Ishikawa (cell line): Measurements from ENCODE around the gene CLPSL1.

Experiments
- EP300 ChIP-seq: IDR thresholded peaks from 2 replicates; pipeline ENCODE4 v1.6.1; 2012; ENCODE audit warnings: borderline replicate concordance
- MAX ChIP-seq: IDR thresholded peaks from 2 replicates; pipeline ENCODE4 v1.6.1; 2012
- RAD21 ChIP-seq: IDR thresholded peaks from 2 replicates; pipeline ENCODE4 v1.6.1; 2012; ENCODE audit warnings: low read depth
- REST ChIP-seq: IDR thresholded peaks from 2 replicates; pipeline ENCODE4 v1.6.1; 2012; ENCODE audit warnings: low read depth, mild to moderate bottlenecking
- TCF12 ChIP-seq: IDR thresholded peaks from 2 replicates; pipeline ENCODE4 v1.6.1; 2012; ENCODE audit warnings: low read depth
- YY1 ChIP-seq: IDR thresholded peaks from 2 replicates; pipeline ENCODE4 v1.6.1; 2012; ENCODE audit warnings: low read depth
- ZBTB7A ChIP-seq: IDR thresholded peaks from 2 replicates; pipeline ENCODE4 v1.6.1; 2012; ENCODE audit warnings: low read depth

GRCh38 chr6:35731736-35732532, 48.9 kb upstream of the CLPSL1 start:
- TF ChIP-seq RAD21 (no peak), EP300 (no peak), TCF12 (peak; percentile 58; the same call in 1 of the 2 replicates), ZBTB7A (peak; percentile 96; the same call in 1 of the 2 replicates), MAX (no peak), YY1 (no peak), REST (no peak)
